Mucosa of gallbladder (tissue), 1 donor: ENCODE measurements around the gene ANXA8L1. TPM values are rescaled to one million over a fixed set of nuclear protein-coding genes. Genes with fewer than 3 reads are reported as not detected.
"Not testable (repeated sequence)": the region's sequence is repeated elsewhere in the genome, so short reads cannot be mapped to it uniquely, and the experiment has no call there.

Experiments
- DNase-seq: peaks from one replicate; pipeline ENCODE4 v3.0.0-alpha.2; 2020; ENCODE audit warnings: low spot score
- total RNA-seq: library from RNA; stranded (reverse); gene quantifications from one replicate; pipeline ENCODE4 v1.2.1, GENCODE V29; 2021
- donor health status: DM: no; HTN: no; CAD: no.

Gene ANXA8L1
- total RNA-seq, 1 donor from 2014 or later = not detected

DNA sequence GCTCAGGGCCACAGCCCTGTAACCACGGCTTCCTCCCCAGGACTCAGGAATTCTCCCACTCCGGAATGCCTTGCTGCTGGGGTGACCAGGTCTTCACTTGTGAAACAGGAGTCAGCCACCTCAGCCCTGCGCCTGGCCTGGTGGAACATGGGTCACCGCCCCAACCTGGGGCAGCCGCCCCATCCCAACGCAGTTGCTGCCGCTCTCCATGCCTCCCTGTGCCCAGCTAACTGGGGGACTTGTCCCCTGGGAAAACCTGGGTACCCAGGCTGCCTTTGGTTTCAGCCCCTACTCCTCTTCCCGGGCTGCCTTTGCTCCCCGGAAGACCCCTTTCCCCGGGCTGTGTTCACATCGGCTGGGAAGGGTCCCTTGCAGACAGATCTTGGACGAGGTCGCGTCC lies 22.2 kb downstream of the ANXA8L1 start:
- DNase-seq = not testable (repeated sequence)

DNA sequence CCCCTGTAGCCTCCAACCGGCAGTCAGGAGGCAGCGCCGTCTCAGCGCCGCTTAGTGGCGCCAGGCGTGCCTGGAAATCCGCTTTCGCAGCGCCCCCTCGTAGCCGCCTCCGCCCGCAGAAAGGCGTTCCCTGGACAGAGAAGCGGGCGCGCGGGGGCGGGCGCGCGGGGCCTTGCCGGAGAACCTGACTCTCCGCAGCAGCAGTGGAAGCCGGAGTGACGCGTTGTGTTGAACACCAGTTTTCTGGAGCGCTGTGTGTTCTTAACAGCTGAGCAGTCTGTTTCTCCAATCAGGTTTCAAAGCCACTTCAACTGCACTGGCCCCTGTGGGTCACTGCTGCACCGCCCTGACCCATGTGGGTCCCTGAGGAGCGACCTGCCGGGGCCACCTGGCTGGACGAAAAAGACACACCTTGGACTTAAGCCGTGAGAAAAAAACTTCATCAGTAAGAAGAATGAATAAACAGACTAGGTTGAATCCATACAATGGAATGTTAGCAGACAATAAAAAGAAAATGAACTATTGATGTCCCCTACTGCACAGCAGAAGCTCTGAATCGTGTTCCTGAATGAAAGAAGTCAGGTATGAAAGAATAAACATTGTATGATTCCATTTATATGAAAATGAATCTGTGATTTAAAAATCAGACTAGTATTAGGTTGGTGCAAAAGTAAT lies 22.8 kb downstream of the ANXA8L1 start:
- not testable (repeated sequence) for DNase-seq

DNA sequence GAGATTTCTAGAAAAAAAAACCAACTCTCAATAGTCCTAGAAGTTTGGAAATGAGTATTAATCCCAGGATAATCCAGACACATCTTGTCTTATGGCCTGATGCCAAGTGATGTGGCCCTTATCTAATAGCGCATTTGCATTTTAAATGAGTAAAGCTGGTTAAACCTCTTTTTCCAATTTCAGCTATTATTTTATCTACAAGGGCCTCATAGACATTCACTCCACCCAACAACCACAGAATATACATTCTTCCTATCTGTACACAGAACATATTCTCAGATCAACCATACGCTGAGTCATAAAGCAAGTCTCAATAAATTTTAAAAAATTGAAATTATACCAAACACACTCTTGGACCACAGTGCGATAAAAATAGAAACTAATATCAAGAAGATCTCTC lies 34.0 kb downstream of the ANXA8L1 start:
- not testable (repeated sequence) for DNase-seq

GRCh38 chr10:46411123-46411522 lies 35.5 kb downstream of the ANXA8L1 start:
- not testable (repeated sequence) for DNase-seq

DNA sequence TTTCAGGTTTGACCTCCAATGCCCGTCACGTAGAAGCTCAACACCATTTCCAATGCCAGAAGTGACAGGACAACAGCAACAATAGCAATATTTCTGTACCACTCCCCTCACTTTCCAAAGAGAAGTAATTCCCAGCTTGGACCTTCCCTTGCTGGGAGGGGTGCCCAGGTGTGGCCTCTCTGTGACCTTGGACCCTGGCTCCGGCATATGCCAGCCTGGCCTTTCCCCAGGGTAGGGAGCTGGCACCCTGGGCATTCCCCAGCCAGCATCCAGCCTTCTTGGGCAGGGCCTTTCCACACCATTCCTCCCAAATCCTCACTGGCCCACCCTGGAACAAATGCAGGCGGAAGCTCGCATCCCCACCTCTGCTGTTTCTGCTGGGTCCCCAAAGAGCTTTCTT lies 37.1 kb downstream of the ANXA8L1 start:
- not testable (repeated sequence) for DNase-seq

DNA sequence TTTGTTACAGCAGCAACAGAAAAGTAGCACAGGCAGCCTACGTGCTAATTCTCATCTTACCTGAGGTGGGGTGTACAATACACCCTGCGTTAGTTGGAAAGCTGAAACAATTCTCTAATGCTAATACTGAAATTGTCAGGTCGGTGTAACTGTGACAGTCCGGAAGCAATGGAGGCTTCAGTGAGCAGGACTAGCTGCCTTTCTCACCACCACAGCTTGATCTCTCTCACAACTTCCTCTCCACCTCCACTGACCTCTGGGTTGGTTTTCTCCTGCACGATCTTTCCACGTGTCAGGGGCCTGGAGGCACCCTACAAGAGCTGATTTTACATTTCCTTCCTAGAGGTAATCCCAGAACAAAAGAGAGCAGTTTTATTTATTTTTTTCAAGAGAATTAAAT lies 39.7 kb downstream of the ANXA8L1 start:
- DNase-seq = not testable (repeated sequence)

- DNase-seq = not testable (repeated sequence)
Observed at GRCh38 chr10:46418283-46418682, 42.7 kb downstream of the ANXA8L1 start.

GRCh38 chr10:46419570-46420379 lies 44.2 kb downstream of the ANXA8L1 start:
- DNase-seq = not testable (repeated sequence)

- not testable (repeated sequence) for DNase-seq
Observed at GRCh38 chr10:46423550-46423949, 48.0 kb downstream of the ANXA8L1 start.

GRCh38 chr10:46440942-46441341 lies 65.4 kb downstream of the ANXA8L1 start:
- peak; percentile 31 for DNase-seq

Other genes with a start within 250 kb of the ANXA8L1 start
- not detected for gene ANTXRL, start 88.8 kb upstream of the ANXA8L1 start, total RNA-seq
- gene NPY4R, start 90.2 kb downstream of the ANXA8L1 start, total RNA-seq = 0.14 TPM
- gene GPRIN2, start 180.9 kb downstream of the ANXA8L1 start, total RNA-seq = 14.8 TPM
- gene SYT15, start 203.4 kb downstream of the ANXA8L1 start, total RNA-seq = 1.4 TPM